SK-N-SH (cell line): ENCODE data around the gene MT1E. TPM values are rescaled to one million over a fixed set of nuclear protein-coding genes. Genes with fewer than 3 reads are reported as not detected.

Experiments used
- CTCF ChIA-PET: fragments of 300-600, 350-600 bp; formaldehyde crosslinking; extraction: SDS; loops from one replicate; lab custom pipeline; 2021; lab: Yijun Ruan, JAX
- POLR2A ChIA-PET: fragments of 350-600 bp; sonication (Branson Sonifier 250); formaldehyde crosslinking; extraction: SDS; loops from one replicate; lab custom pipeline; 2020; ENCODE audit warnings: antibody characterized with exemption, inconsistent platforms; lab: Yijun Ruan, JAX
- DNase-seq: peaks from one replicate; pipeline ENCODE4 v3.0.0; 2012
- H2AFZ ChIP-seq: fragments of 200-600 bp; sonication (generic); 2 replicates; pipeline ENCODE4 v1.8.1; 2016; ENCODE audit warnings: antibody characterized with exemption, mild to moderate bottlenecking, low read depth
- H3F3A ChIP-seq: fragments of 200-600 bp; sonication (generic); replicated peaks from 2 replicates; pipeline ENCODE3; 2016; ENCODE audit warnings: antibody characterized with exemption, mild to moderate bottlenecking; ENCODE audit not compliant: insufficient read depth
- H3K27ac ChIP-seq, 2 experiments: fragments of 200-500 bp in 1 of 2; fragments of 200-600 bp in 1 of 2; sonication (Bioruptor generic) in 1 of 2; sonication (generic), shearing (Covaris generic) in 1 of 2; 2 replicates each; pipeline versions ENCODE4 v1.5.1 to v1.6.1; 2014 to 2016; ENCODE audit warnings: low read depth in 2 of 2, inconsistent platforms in 1 of 2, low read length in 1 of 2, mild to moderate bottlenecking in 1 of 2, mixed read lengths in 1 of 2
- H3K27me3 ChIP-seq: fragments of 200-600 bp; sonication (generic), shearing (Covaris generic); 2 replicates; pipeline ENCODE4 v1.6.1; 2016; ENCODE audit warnings: mixed run types; ENCODE audit not compliant: insufficient read depth
- H3K36me3 ChIP-seq, 2 experiments: fragments of 200-500 bp in 1 of 2; fragments of 200-600 bp in 1 of 2; sonication (Bioruptor generic) in 1 of 2; sonication (generic) in 1 of 2; replicated peaks in 1 of 2; 2 replicates each; pipeline versions ENCODE3 to v1.5.1; 2014 to 2016; ENCODE audit warnings: low read length in 1 of 2, mild to moderate bottlenecking in 1 of 2; ENCODE audit not compliant: insufficient read depth in 2 of 2, control insufficient read depth in 1 of 2
- H3K4me1 ChIP-seq, 2 experiments: fragments of 200-500 bp in 1 of 2; fragments of 200-600 bp in 1 of 2; sonication (Bioruptor generic) in 1 of 2; sonication (generic), shearing (Covaris generic) in 1 of 2; 2 replicates each; pipeline versions ENCODE4 v1.5.1 to v1.6.1; 2014 to 2016; ENCODE audit warnings: low read depth in 1 of 2, low read length in 1 of 2, mixed run types in 1 of 2; ENCODE audit not compliant: insufficient read depth in 2 of 2, control insufficient read depth in 1 of 2
- H3K4me2 ChIP-seq: fragments of 200-600 bp; sonication (generic), shearing (Covaris generic); 2 replicates; pipeline ENCODE4 v1.6.1; 2017; ENCODE audit warnings: mixed run types
- H3K4me3 ChIP-seq, 2 experiments: fragments of 200-500 bp in 1 of 2; fragments of 200-600 bp in 1 of 2; sonication (Bioruptor generic) in 1 of 2; sonication (generic), shearing (Covaris generic) in 1 of 2; 2 replicates each; pipeline versions ENCODE4 v1.5.1 to v1.8.1; 2014 to 2016; ENCODE audit warnings: low read depth in 2 of 2, inconsistent platforms in 1 of 2, low read length in 1 of 2, mild to moderate bottlenecking in 1 of 2, mixed read lengths in 1 of 2, moderate library complexity in 1 of 2
- H3K79me2 ChIP-seq: fragments of 200-600 bp; sonication (generic); 2 replicates; pipeline ENCODE4 v1.8.1; 2017; ENCODE audit warnings: mild to moderate bottlenecking; ENCODE audit not compliant: insufficient read depth
- H3K9ac ChIP-seq: fragments of 200-600 bp; sonication (generic); 2 replicates; pipeline ENCODE4 v1.6.1; 2017; ENCODE audit warnings: mixed run types
- H3K9me2 ChIP-seq: fragments of 200-600 bp; sonication (generic); 2 replicates; pipeline ENCODE4 v1.6.1; 2017; ENCODE audit warnings: mixed run types
- H3K9me3 ChIP-seq: fragments of 200-600 bp; sonication (generic); 2 replicates; pipeline ENCODE4 v1.6.1; 2017; ENCODE audit warnings: mixed run types, mild to moderate bottlenecking, moderate library complexity
- H4K20me1 ChIP-seq: fragments of 200-600 bp; sonication (generic); 2 replicates; pipeline ENCODE4 v1.6.1; 2017; ENCODE audit warnings: mild to moderate bottlenecking, mixed run types; ENCODE audit not compliant: insufficient read depth
- ELF1 ChIP-seq: IDR thresholded peaks from 2 replicates; pipeline ENCODE4 v1.4.0; 2012
- EZH2phosphoT487 ChIP-seq: fragments of 200-600 bp; sonication (generic); IDR thresholded peaks from 2 replicates; pipeline ENCODE4 v1.6.1; 2017; ENCODE audit warnings: low read depth, mixed run types, mild to moderate bottlenecking, antibody characterized with exemption, moderate library complexity, borderline replicate concordance
- FOXJ3 ChIP-seq: sonication (generic); formaldehyde crosslinking; IDR thresholded peaks from 2 replicates; pipeline ENCODE4 v1.5.1; 2020; ENCODE audit warnings: mild to moderate bottlenecking, missing genetic modification reagents
- FOXM1 ChIP-seq: IDR thresholded peaks from 2 replicates; pipeline ENCODE4 v1.4.0; 2012; ENCODE audit warnings: low read depth, mild to moderate bottlenecking
- NFIC ChIP-seq: IDR thresholded peaks from 2 replicates; pipeline ENCODE4 v1.4.0; 2012; ENCODE audit warnings: borderline replicate concordance
- NRF1 ChIP-seq: IDR thresholded peaks from 2 replicates; pipeline ENCODE4 v1.6.1; 2012; ENCODE audit warnings: low read depth, mild to moderate bottlenecking, low read length
- POLR2AphosphoS5 ChIP-seq: IDR thresholded peaks from 2 replicates; pipeline ENCODE4 v1.6.1; 2012; ENCODE audit warnings: low read depth, low read length
- REST ChIP-seq: IDR thresholded peaks from 2 replicates; pipeline ENCODE4 v1.6.1; 2012; ENCODE audit warnings: mild to moderate bottlenecking, low read depth, low read length, moderate library complexity
- RFX5 ChIP-seq: IDR thresholded peaks from 2 replicates; pipeline ENCODE4 v1.6.1; 2012; ENCODE audit warnings: mild to moderate bottlenecking, improper control_type of control experiment, low read length
- SMC3 ChIP-seq: IDR thresholded peaks from 2 replicates; pipeline ENCODE4 v1.6.1; 2012; ENCODE audit warnings: low read depth, low read length, improper control_type of control experiment
- TEAD4 ChIP-seq: IDR thresholded peaks from 2 replicates; pipeline ENCODE4 v1.4.0; 2012; ENCODE audit warnings: mild to moderate bottlenecking, borderline replicate concordance; ENCODE audit not compliant: insufficient read depth
- USF1 ChIP-seq: IDR thresholded peaks from 2 replicates; pipeline ENCODE4 v1.4.0; 2012; ENCODE audit warnings: low read depth, borderline replicate concordance
- ZBTB33 ChIP-seq: IDR thresholded peaks from 2 replicates; pipeline ENCODE4 v1.4.0; 2012; ENCODE audit warnings: low read depth, borderline replicate concordance
- WGBS: methylation state at CpG from one replicate; pipeline ENCODE4 v1.1.6; 2017; ENCODE audit warnings: low lambda C conversion rate; 5-methylcytosine and 5-hydroxymethylcytosine counted together
- polyA plus RNA-seq, 3 experiments: library from polyadenylated mRNA; depleted of rRNA; stranded (reverse); fragments of >200 nt; gene quantifications; 2 replicates each; pipeline ENCODE4 v1.2.3, GENCODE V29; 2012

Gene MT1E
- polyA plus RNA-seq, 1 of the 3 experiments (the other 2 are of a cell fraction), result 205 TPM

- WGBS, result 54% methylated on average over 14 of the region's 38 CpGs
- Histone ChIP-seq H3K27ac (no peak within 1 kb of the TSS), H3K36me3 (no peaks in the 10 kb centered on the region), H4K20me1 (no peaks in the 10 kb centered on the region)
- TF ChIP-seq RFX5 (no peak), ELF1 (no peak), NFIC (no peak), TEAD4 (no peak), EZH2phosphoT487 (no peak), SMC3 (no peak), USF1 (no peak), FOXJ3 (CRISPR knock-in tag) (no peak), ZBTB33 (no peak), NRF1 (no peak), POLR2AphosphoS5 (no peak), FOXM1 (no peak), REST (no peak)
- TF ChIP-seq, all 33 proteins: peak for 0
- no peak within 1 kb of the TSS for H3K9ac ChIP-seq
- H3K4me1 ChIP-seq, result no peaks in the 10 kb centered on the region; a peak in 1 of 4 replicates
- no peak within 1 kb of the TSS for H3K4me3 ChIP-seq
- H3K9me2 ChIP-seq, result no peaks in the 10 kb centered on the region
- no peak within 1 kb of the TSS for H2AFZ ChIP-seq
- H3K4me2 ChIP-seq, result no peak within 1 kb of the TSS
- H3K27me3 ChIP-seq, result peaks cover 44% of the 10 kb centered on the region
- no peaks in the 10 kb centered on the region for H3K9me3 ChIP-seq
- no peaks in the 10 kb centered on the region for H3F3A ChIP-seq
- POLR2A ChIA-PET, result no interaction called here
- no peaks in the 10 kb centered on the region for H3K79me2 ChIP-seq
- DNase-seq, result no peak
- CTCF ChIA-PET, result interaction anchor here (1.3 to 1.8 kb wide), 2 partner anchors 20 to 120 kb away, joined by 3 to 4 read pairs; no protein-coding TSS in a partner anchor
Measured at GRCh38 chr16:56669005-56669839, 43.6 kb downstream of the MT1E start, which contains the start of gene MT1H. Gene MT1H (plus strand): TSS chr16:56669814. CDS start chr16:56669885, 71 bp downstream.
